ENCODE measurements around the gene IRF4. TPM values are rescaled to one million over a fixed set of nuclear protein-coding genes. Genes with fewer than 3 reads are reported as not detected.

Gene IRF4
- total RNA-seq, 1 experiment from 2014 or later = 0.37 TPM

DNA sequence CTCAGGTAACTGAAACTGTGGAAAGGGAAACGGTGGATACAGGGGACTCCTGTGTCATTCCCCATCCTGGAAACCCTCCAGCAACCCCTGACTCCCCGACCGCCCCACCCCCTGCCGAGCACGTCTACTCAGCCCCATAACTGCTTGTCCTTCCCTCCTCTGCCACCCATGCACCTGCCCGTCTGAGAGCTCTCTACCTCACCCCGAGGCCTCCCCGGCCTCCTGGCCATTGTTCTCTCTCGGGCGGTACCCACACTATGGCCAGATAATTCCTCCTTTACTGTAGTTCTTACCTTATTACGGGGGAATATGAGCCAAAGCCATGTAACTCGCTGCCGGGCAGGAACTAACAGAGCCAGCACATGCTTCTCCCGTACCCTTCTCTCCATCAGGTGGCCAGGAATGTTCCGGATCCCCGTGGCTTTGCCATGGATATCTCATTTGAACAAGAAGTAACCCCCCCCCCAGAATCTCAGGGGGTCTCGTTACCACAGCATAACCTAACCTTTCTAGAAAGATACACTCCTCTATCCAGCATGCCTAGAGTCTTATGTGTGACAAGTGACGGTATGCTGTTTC lies 4.8 kb upstream of the IRF4 start:
- H3K27ac ChIP-seq (ENCODE audit: low read depth, low read length, poor library complexity, severe bottlenecking) = no peak overlapping the region
- no peaks in the 10 kb centered on the region for H3K36me3 ChIP-seq (ENCODE audit: insufficient read depth, low read length, poor library complexity, severe bottlenecking)
- H3K4me3 ChIP-seq (ENCODE audit: low read depth, low read length, poor library complexity, severe bottlenecking) = no peak overlapping the region
- CTCF ChIA-PET = no interaction called here
- no peak for DNase-seq (ENCODE audit: low spot score)
- BruUV-seq (replicated peaks) = no TSS peak
- H3K4me1 ChIP-seq (ENCODE audit: insufficient read depth, low read length, poor library complexity, severe bottlenecking) = peaks cover 5% of the 10 kb centered on the region
- intact Hi-C loops (cut with micrococcal nuclease; ENCODE audit: unreplicated experiment) = no loop called here
- no peaks in the 10 kb centered on the region for H3K9me3 ChIP-seq (ENCODE audit: low read depth, low read length, poor library complexity, severe bottlenecking)
- POLR2A ChIA-PET (ENCODE audit: low non-redundant PET) = no interaction called here
- TF ChIP-seq EZH2 (IDR thresholded peaks at IDR 0.05; ENCODE audit: borderline replicate concordance, low read depth, low read length, poor library complexity, severe bottlenecking) = no peak
- TF ChIP-seq, protein P1, sequence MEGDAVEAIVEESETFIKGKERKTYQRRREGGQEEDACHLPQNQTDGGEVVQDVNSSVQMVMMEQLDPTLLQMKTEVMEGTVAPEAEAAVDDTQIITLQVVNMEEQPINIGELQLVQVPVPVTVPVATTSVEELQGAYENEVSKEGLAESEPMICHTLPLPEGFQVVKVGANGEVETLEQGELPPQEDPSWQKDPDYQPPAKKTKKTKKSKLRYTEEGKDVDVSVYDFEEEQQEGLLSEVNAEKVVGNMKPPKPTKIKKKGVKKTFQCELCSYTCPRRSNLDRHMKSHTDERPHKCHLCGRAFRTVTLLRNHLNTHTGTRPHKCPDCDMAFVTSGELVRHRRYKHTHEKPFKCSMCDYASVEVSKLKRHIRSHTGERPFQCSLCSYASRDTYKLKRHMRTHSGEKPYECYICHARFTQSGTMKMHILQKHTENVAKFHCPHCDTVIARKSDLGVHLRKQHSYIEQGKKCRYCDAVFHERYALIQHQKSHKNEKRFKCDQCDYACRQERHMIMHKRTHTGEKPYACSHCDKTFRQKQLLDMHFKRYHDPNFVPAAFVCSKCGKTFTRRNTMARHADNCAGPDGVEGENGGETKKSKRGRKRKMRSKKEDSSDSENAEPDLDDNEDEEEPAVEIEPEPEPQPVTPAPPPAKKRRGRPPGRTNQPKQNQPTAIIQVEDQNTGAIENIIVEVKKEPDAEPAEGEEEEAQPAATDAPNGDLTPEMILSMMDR (conservative IDR thresholded peaks at IDR 0.05; ENCODE audit: low read depth, low read length) = no peak
- peaks cover 65% of the 10 kb centered on the region for H3K27me3 ChIP-seq (replicated peaks; ENCODE audit: insufficient read depth, low read depth, low read length, poor library complexity)

DNA sequence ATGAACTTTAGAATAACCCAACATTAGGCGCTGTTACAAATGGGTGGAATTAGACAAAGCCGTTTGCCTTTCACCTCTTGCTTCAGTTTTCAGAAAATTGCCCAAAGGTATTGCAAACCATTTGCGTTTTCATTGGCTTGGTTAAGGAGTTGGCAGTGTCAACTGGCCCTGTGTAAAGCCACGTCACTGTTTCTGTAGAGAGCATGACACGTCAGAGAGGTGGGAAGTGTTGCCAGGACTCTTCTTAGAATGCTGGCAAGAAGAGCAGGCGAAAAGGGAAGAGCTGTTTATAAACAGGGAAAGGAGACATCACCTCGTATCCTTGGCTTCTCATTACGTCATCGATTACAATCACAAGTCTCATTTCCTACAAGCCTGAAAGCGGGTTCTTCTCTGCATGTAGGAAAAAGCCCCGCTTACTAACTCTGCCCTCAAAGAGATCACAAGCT lies 4.2 kb upstream of the IRF4 start:
- ChIA-PET POLR2A (ENCODE audit: low non-redundant PET) (no interaction called here), CTCF (no interaction called here)
- no peaks in the 10 kb centered on the region for H3K9me3 ChIP-seq (ENCODE audit: low read depth, low read length, poor library complexity, severe bottlenecking)
- H3K4me1 ChIP-seq (ENCODE audit: insufficient read depth, low read length, poor library complexity, severe bottlenecking) = peaks cover 5% of the 10 kb centered on the region
- no TSS peak for BruUV-seq (replicated peaks)
- intact Hi-C loops (cut with micrococcal nuclease; ENCODE audit: unreplicated experiment) = no loop called here
- no peak for TF ChIP-seq EZH2 (IDR thresholded peaks at IDR 0.05; ENCODE audit: borderline replicate concordance, low read depth, low read length, poor library complexity, severe bottlenecking)
- TF ChIP-seq, protein P1 (conservative IDR thresholded peaks at IDR 0.05; ENCODE audit: low read depth, low read length) = no peak
- H3K27ac ChIP-seq (ENCODE audit: low read depth, low read length, poor library complexity, severe bottlenecking) = no peak overlapping the region
- DNase-seq (ENCODE audit: low spot score) = no peak
- H3K4me3 ChIP-seq (ENCODE audit: low read depth, low read length, poor library complexity, severe bottlenecking) = no peak overlapping the region
- H3K36me3 ChIP-seq (ENCODE audit: insufficient read depth, low read length, poor library complexity, severe bottlenecking) = no peaks in the 10 kb centered on the region
- peaks cover 71% of the 10 kb centered on the region for H3K27me3 ChIP-seq (replicated peaks; ENCODE audit: insufficient read depth, low read depth, low read length, poor library complexity)

DNA sequence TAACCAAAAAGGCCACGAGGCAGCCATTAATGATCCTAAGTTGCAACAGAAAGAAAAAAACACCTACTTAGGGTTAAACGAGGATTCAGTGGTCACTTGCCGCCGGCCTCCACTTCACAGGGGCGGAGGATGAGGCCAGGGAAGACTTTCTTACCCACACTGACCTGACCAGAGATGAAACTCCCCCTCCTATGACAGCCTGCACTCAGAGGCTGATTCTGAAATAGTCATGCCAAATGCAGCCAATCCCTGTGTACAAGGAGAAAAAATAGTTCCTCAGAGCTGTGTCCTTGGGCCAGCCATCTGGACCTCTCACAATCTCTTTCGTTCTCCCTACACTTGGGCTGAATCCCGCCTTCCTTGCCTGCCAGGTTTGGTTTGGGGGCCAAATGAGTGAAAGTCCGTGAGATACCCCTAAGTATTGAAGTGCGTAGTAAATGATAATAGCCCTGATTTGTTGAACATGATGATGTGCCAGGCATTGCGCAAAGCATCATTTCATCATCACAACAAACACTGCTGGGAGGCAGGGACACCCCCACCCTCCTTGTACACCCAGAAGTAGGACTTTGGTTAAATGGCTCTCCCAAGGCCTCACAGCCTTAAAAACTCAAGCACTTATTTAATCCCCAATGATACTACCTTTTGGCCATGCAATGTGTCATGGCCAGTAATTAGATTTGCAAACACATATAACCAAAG lies 3.2 kb upstream of the IRF4 start:
- Histone ChIP-seq H3K9me3 (ENCODE audit: low read depth, low read length, poor library complexity, severe bottlenecking) (no peaks in the 10 kb centered on the region), H3K36me3 (ENCODE audit: insufficient read depth, low read length, poor library complexity, severe bottlenecking) (no peaks in the 10 kb centered on the region), H3K27me3 (replicated peaks; ENCODE audit: insufficient read depth, low read depth, low read length, poor library complexity) (peaks cover 81% of the 10 kb centered on the region), H3K4me1 (ENCODE audit: insufficient read depth, low read length, poor library complexity, severe bottlenecking) (peaks cover 5% of the 10 kb centered on the region), H3K27ac (ENCODE audit: low read depth, low read length, poor library complexity, severe bottlenecking) (no peak overlapping the region), H3K4me3 (ENCODE audit: low read depth, low read length, poor library complexity, severe bottlenecking) (no peak overlapping the region)
- ChIA-PET CTCF (no interaction called here), POLR2A (ENCODE audit: low non-redundant PET) (no interaction called here)
- no peak for DNase-seq (ENCODE audit: low spot score)
- intact Hi-C loops (cut with micrococcal nuclease; ENCODE audit: unreplicated experiment) = no loop called here
- TF ChIP-seq, protein P1 (conservative IDR thresholded peaks at IDR 0.05; ENCODE audit: low read depth, low read length) = no peak
- TF ChIP-seq EZH2 (IDR thresholded peaks at IDR 0.05; ENCODE audit: borderline replicate concordance, low read depth, low read length, poor library complexity, severe bottlenecking) = no peak
- BruUV-seq (replicated peaks) = no TSS peak

Measured in A673 (cell line).